Activated CD8-positive, alpha-beta memory T cell treated with anti-CD3 and anti-CD28 coated beads for 24 hours (primary cell): ENCODE results near the gene GALNT17.

Experiments
- DNase-seq: peaks from one replicate; pipeline ENCODE4 v3.0.0-alpha.2; 2020

GALNT17 gene

GRCh38 chr7:71286924-71287323 lies 155.0 kb downstream of the GALNT17 start:
- no peak for DNase-seq

GRCh38 chr7:71290452-71290851 lies 158.5 kb downstream of the GALNT17 start:
- DNase-seq = no peak

GRCh38 chr7:71298378-71298777 lies 166.4 kb downstream of the GALNT17 start:
- no peak for DNase-seq

- no peak for DNase-seq
Observed at GRCh38 chr7:71300086-71300485, 168.1 kb downstream of the GALNT17 start.

GRCh38 chr7:71300603-71301002 lies 168.7 kb downstream of the GALNT17 start:
- DNase-seq = no peak

GRCh38 chr7:71301167-71301566 lies 169.2 kb downstream of the GALNT17 start:
- no peak for DNase-seq

- no peak for DNase-seq
Observed at GRCh38 chr7:71303566-71303965, 171.6 kb downstream of the GALNT17 start.

GRCh38 chr7:71308096-71308495 lies 176.2 kb downstream of the GALNT17 start:
- DNase-seq = no peak

- no peak for DNase-seq
Observed at GRCh38 chr7:71311576-71311975, 179.6 kb downstream of the GALNT17 start.

GRCh38 chr7:71312755-71313490 lies 181.0 kb downstream of the GALNT17 start:
- DNase-seq = no peak

GRCh38 chr7:71313553-71313952 lies 181.6 kb downstream of the GALNT17 start:
- DNase-seq = no peak

GRCh38 chr7:71320916-71321315 lies 189.0 kb downstream of the GALNT17 start:
- DNase-seq = no peak

- no peak for DNase-seq
Observed at GRCh38 chr7:71322201-71322600, 190.3 kb downstream of the GALNT17 start.

GRCh38 chr7:71323726-71324125 lies 191.8 kb downstream of the GALNT17 start:
- no peak for DNase-seq

- DNase-seq = no peak
Observed at GRCh38 chr7:71325151-71325550, 193.2 kb downstream of the GALNT17 start.

- DNase-seq = no peak
Observed at GRCh38 chr7:71326595-71326994, 194.7 kb downstream of the GALNT17 start.

GRCh38 chr7:71327946-71328345 lies 196.0 kb downstream of the GALNT17 start:
- DNase-seq = no peak

- DNase-seq = no peak
Observed at GRCh38 chr7:71329030-71329660, 197.2 kb downstream of the GALNT17 start.

GRCh38 chr7:71332207-71332606 lies 200.3 kb downstream of the GALNT17 start:
- DNase-seq = no peak

- no peak for DNase-seq
Observed at GRCh38 chr7:71334541-71334940, 202.6 kb downstream of the GALNT17 start.

GRCh38 chr7:71338866-71339265 lies 206.9 kb downstream of the GALNT17 start:
- DNase-seq = no peak

- DNase-seq = no peak
Observed at GRCh38 chr7:71339924-71340323, 208.0 kb downstream of the GALNT17 start.

- DNase-seq = no peak
Observed at GRCh38 chr7:71342202-71342601, 210.3 kb downstream of the GALNT17 start.

- DNase-seq = no peak
Observed at GRCh38 chr7:71343039-71343438, 211.1 kb downstream of the GALNT17 start.

GRCh38 chr7:71343892-71344291 lies 211.9 kb downstream of the GALNT17 start:
- no peak for DNase-seq
